Uterus (tissue), 2 donors: Measurements from ENCODE around the gene MRPL21.

ENCODE experiments used
- CTCF ChIP-seq, 4 experiments: fragments of 200-600 bp in 2 of 4; fragments of 450-650 bp in 2 of 4; sonication (generic) in 2 of 4; IDR thresholded peaks; one replicate each; pipeline ENCODE4 v1.5.1; 2016 to 2019; ENCODE audit warnings: antibody characterized with exemption in 4 of 4, mild to moderate bottlenecking in 2 of 4, moderate library complexity in 1 of 4
- POLR2A ChIP-seq, 2 donors: fragments of 450-650 bp; IDR thresholded peaks; one replicate each; pipeline ENCODE4 v1.6.1; 2016; ENCODE audit warnings: antibody characterized with exemption in 2 of 2, mild to moderate bottlenecking in 1 of 2, moderate library complexity in 1 of 2

GRCh38 chr11:68935066-68935465 lies 31.4 kb upstream of the MRPL21 start:
- TF ChIP-seq POLR2A (IDR thresholded peaks at IDR 0.05): no peak
- no peak for TF ChIP-seq CTCF (IDR thresholded peaks at IDR 0.05)
